HG03565 (cell line): ENCODE results near the gene POPDC2.
A peak's percentile ranks its signal among the peaks of the same experiment; 100 is the strongest.

Source experiments
- ATAC-seq: cut with Tn5 transposase; IDR thresholded peaks from one replicate; pipeline ENCODE4 v1.9.1; 2021; ENCODE audit warnings: mild to moderate bottlenecking, moderate library complexity; ENCODE audit not compliant: unreplicated experiment

The POPDC2 gene

DNA sequence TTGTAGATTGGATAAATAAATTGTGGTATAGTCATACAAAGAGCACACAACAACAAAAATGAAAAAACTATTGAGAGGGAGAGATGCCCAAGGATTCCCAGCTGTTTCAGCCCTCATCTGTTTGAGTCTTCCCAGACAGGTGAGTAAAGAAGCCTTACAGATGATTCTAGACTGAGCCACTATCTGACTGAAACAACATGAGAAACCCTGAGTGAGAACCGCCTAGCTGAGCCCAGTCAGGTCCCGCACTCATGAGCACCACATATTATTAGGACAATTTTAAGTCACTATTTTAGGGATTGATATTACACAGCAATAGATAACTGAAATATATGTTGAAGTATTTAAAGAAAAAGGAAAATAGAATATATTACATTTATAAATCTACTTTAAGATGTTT lies 19.0 kb downstream of the POPDC2 start:
- no peak for ATAC-seq

DNA sequence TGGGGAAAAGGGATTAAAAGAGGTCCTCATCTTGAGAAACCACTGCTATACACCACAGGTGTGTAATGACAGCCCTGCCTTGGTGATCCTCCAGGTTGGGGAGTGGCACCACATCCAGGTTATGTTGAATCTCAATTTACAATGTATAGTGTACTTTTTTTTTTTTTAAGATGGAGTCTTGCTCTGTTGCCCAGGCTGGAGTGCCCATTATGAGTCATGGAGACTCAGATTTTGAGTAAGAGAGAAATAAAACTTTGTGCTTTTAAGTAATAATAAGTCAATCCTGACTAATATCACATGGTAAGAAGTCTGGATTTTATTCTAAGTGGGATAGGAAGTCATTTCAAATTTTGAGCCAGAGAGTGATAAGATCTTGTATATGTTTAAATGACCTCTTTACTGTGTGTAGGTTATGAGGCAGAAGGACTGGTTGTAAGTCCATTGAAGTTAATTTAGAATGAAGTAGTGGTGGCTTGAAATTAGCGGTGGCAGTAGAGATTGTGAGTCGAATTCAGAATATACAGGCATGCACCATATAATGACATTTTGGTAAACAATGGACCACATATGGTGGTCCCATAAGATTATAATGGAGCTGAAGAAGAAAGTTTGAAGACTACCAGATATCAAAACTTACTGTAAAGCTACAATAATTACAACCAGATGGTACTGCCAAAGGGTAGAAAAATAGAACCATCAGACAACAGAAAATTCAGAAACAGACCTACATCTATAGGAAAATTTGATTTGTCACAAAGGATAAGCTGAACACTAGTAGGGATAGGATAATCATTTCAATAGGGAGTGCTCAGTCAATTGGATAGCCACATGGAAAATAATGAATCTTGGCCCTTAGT lies 20.7 kb downstream of the POPDC2 start:
- no peak for ATAC-seq

- ATAC-seq = peak; percentile 17
Measured at GRCh38 chr3:119637679-119638477, 22.5 kb downstream of the POPDC2 start.

GRCh38 chr3:119636891-119637611 lies 23.3 kb downstream of the POPDC2 start:
- ATAC-seq = no peak

DNA sequence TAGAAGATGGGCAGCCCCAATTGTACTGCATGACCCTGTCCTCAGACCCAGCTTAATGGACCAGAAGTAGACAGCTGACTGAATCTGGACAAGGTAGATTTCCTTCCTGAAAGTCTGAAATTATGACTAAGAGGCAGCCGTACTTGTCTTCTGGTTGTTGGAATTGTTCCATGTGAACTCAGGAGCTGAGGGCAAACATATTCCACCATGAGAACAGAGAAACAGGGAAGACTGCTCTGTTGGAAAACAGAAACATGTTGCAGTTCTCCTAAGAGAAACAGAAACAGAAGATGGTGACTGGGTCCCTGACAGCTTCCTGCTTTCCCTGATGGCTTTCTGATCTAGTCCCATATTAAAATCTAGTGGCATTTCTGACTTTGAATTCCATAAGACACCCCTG lies 24.1 kb downstream of the POPDC2 start:
- no peak for ATAC-seq

DNA sequence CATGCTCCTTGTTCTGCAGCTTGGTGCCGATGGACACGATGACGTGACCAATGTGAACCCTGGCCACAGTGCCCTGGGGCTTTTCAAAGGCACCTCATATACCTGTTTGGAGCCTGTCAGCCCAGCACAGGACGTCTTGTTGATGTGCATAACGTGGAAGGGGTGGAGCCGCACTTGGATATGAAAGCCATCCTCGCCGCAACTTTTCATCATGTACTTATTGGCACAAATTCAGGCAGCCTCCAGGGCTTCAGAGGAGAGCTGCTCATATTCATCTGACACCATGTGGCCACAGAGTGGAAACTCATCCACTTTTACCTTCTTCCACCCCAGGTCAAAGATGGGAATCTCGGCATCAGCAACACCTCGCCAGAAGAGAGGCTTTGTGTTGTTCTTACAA lies 24.7 kb downstream of the POPDC2 start:
- ATAC-seq = no peak

- ATAC-seq = no peak
Measured at GRCh38 chr3:119632829-119633228, 27.6 kb downstream of the POPDC2 start.

GRCh38 chr3:119632216-119632615 lies 28.2 kb downstream of the POPDC2 start:
- no peak for ATAC-seq

DNA sequence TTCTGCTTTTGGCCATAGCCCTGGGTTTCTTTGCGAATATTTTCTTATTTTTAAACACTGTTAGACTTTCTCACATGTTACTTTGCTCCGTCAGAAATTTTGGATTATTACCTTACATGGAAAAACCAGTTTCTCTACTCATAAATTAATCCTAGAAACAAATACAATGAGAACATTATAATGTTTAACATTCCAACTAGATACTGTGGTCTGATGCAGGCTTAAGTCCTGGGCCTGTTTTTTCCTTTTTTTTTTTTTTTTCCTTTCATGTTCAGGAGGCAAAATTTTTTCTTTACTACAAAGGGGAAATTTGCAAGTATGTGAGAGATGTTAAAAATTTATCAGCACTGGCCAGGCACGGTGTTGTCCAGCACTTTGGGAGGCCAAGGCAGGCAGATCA lies 28.9 kb downstream of the POPDC2 start:
- no peak for ATAC-seq

DNA sequence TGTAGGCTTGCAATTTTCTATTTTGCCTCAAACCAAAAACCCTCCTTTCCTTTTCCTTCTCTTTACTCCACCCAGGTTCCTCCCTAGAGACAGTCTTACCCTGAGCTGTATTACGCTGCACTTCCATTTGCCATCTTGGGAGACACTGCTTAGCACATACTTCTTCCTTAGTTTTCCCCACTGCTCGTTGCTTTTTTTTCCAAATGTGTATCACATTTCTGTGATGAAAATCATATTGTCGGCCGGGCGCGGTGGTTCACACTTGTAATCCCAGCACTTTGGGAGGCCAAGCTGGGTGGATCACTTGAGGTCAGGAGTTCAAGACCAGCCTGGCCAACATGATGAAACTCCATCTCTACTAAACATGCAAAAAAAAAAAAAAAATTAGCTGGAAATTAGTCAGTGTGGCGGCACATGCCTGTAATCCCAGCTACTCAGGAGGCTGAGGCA lies 29.5 kb downstream of the POPDC2 start:
- no peak for ATAC-seq

DNA sequence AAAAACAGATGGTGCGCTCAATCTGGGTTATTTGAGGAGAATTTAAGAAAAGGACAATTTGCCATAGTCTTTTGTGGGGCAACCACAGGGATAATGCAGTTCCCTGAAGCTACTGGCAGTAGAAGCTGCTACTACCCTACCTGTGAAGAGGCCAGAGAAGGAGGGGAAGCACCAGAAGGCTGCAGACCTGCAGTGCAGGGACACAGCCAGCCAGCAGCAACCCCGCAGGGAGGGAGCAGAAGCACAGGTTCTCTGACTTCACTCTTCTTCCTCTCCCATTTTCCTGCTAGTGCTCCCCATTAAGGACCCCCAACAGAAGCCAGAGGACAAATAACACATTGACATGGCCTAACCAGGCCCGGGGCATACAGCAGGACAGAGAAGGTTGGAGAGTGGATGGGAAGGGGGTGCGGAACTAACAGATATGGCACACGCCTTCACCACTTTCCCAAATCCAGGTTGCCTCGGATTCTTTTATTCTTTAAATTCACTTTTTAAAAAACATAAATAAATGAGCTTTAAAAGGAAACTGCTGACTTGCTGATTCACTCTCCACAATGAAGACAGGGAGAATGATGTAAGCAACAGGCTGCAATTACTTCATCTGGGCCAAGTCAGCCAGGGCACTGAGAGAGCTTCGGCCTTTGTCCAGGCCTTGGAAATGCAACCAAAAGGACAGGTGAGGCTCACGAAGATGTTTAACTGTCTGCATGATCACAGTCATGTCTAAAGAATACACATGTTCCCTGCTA lies 30.1 kb downstream of the POPDC2 start:
- no peak for ATAC-seq

GRCh38 chr3:119628816-119629445 lies 31.5 kb downstream of the POPDC2 start:
- peak; percentile 30 for ATAC-seq

GRCh38 chr3:119628390-119628789 lies 32.0 kb downstream of the POPDC2 start:
- ATAC-seq = peak; percentile 35

- ATAC-seq = no peak
Measured at GRCh38 chr3:119627461-119627860, 32.9 kb downstream of the POPDC2 start.

DNA sequence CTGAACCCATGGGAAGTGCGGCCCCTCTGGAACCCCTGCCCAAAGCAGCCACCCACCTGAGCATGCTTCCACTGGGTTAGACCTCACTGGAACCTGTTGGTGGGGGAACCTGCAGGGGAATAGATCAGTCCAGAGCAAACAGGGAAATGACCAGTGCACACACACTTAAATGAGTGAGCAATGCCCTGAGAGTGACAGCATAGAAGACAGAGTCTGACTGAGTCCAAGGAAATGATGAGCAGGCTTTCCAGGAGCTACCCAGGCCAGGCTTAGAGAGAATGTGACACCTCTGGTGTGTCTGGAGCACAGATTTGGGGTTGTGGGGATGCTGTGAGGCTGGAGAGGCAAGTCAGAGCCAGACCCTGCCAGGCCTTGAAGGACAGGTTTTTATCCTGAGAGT lies 34.2 kb downstream of the POPDC2 start:
- no peak for ATAC-seq

GRCh38 chr3:119625451-119626153 lies 34.8 kb downstream of the POPDC2 start:
- ATAC-seq = no peak

DNA sequence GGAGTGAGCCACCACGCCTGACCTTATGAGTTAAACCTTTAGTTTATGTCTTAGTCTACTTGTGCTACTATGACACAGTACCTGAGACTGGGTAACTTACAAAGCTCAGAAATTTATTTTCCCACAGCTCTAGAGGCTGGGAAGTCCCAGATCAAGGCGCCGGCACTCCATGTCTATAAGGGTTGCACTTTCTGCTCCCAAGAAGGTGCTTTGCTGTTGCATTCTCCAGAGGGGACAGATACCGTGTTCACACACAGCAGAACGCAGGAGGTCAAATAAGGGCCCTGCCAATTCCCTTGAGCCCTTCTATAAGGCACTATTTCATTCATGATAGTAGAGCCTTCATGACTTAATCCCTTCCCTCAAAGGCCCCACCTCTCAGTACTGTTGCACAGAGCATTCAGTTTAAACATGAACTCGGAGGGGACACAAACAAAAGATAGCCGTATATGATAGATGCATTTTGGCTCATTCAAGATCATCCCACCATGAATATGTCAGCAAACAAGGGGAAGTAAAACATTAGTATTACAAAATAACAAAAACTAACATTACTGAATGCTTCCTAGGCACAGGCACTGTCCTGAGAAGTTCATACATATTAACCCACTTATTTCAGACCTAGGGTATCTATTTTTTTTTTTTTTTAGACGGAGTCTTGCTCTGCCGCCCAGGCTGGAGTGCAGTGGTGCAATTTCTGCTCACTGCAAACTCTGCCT lies 36.2 kb downstream of the POPDC2 start:
- no peak for ATAC-seq

- ATAC-seq = no peak
Measured at GRCh38 chr3:119620899-119621298, 39.5 kb downstream of the POPDC2 start.

GRCh38 chr3:119619094-119619493 lies 41.3 kb downstream of the POPDC2 start:
- ATAC-seq = no peak
